Measurements from ENCODE around the gene C1orf210. TPM values are rescaled to one million over a fixed set of nuclear protein-coding genes. Genes with fewer than 3 reads are reported as not detected.

Gene C1orf210
- total and polyA plus RNA-seq, 2 of the 4 experiments (the other 2 are of a cell fraction), result not detected

DNA sequence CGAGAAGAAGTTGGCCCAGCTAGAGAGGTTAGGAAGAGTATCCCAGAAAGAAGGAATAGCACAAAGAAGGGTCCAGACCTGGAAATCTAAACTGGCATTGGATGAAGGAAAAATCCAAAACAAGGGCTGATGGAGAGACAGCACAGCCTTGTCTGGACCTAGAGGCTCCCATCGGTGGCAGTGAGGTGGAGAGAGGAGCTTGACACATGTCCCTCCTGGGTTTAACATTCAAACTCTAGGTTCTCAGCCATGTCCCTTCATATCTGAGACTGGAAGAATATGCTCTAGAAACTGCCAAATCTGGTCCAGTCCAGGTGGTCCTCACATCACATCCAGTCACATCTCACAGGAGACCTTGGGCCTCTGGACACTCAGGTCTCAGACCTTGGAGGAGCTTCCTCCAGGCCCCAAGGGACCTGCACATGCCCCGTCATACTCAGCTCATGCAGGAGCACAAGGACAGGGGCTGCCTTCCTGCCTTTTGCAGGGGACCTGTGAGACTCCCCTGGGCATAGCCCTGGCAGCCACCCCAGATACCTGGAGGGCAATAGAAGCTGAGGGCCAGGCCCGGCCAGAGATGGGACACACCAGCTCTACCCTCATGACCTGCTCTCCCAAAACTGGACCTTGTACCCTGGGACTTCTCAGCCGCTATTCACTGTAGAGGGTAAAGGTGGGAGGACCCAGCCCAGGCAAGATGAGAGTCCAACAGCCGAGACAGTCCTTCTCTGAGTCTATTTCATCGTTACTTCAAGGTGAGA, 8.1 kb downstream of the C1orf210 start:
- no peak overlapping the region for H2BK20ac ChIP-seq (ENCODE audit: low read depth, low read length)
- TF ChIP-seq BHLHE40 (IDR thresholded peaks at IDR 0.05; ENCODE audit: low read depth, low read length), result no peak
- TF ChIP-seq, protein P1, sequence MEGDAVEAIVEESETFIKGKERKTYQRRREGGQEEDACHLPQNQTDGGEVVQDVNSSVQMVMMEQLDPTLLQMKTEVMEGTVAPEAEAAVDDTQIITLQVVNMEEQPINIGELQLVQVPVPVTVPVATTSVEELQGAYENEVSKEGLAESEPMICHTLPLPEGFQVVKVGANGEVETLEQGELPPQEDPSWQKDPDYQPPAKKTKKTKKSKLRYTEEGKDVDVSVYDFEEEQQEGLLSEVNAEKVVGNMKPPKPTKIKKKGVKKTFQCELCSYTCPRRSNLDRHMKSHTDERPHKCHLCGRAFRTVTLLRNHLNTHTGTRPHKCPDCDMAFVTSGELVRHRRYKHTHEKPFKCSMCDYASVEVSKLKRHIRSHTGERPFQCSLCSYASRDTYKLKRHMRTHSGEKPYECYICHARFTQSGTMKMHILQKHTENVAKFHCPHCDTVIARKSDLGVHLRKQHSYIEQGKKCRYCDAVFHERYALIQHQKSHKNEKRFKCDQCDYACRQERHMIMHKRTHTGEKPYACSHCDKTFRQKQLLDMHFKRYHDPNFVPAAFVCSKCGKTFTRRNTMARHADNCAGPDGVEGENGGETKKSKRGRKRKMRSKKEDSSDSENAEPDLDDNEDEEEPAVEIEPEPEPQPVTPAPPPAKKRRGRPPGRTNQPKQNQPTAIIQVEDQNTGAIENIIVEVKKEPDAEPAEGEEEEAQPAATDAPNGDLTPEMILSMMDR (conservative IDR thresholded peaks at IDR 0.05; ENCODE audit: low read depth, low read length), result no peak
- TF ChIP-seq, protein P2, sequence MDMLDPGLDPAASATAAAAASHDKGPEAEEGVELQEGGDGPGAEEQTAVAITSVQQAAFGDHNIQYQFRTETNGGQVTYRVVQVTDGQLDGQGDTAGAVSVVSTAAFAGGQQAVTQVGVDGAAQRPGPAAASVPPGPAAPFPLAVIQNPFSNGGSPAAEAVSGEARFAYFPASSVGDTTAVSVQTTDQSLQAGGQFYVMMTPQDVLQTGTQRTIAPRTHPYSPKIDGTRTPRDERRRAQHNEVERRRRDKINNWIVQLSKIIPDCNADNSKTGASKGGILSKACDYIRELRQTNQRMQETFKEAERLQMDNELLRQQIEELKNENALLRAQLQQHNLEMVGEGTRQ (IDR thresholded peaks at IDR 0.05; ENCODE audit: low read depth, low read length), result no peak
- TF ChIP-seq RFX5 (IDR thresholded peaks at IDR 0.05; ENCODE audit: low read depth, low read length), result no peak
- no peak for TF ChIP-seq CHD1 (IDR thresholded peaks at IDR 0.05; ENCODE audit: low read depth, low read length)
- no peak for TF ChIP-seq RAD21 (IDR thresholded peaks at IDR 0.05; ENCODE audit: low read length)
- no peak for TF ChIP-seq NFE2L2 (IDR thresholded peaks at IDR 0.05; ENCODE audit: low read depth, low read length)
- no peak for TF ChIP-seq MAZ (IDR thresholded peaks at IDR 0.05; ENCODE audit: borderline replicate concordance, low read depth, low read length)
- no peak for TF ChIP-seq MXI1 (IDR thresholded peaks at IDR 0.05; ENCODE audit: borderline replicate concordance, low read depth, low read length)
- TF ChIP-seq POLR2A (IDR thresholded peaks at IDR 0.05; ENCODE audit: low read depth, low read length), result no peak
- no peak overlapping the region for H3K4me2 ChIP-seq (ENCODE audit: low read depth, low read length)
- WGBS, 2 experiments (ENCODE audit: extremely low coverage in 2 of 2, insufficient read length in 1 of 2), result 80% methylated on average over 2 of the region's 7 CpGs; no CpG with 5 or more reads in 1 of the 2 experiments
- no peak for DNase-seq
- no peak overlapping the region for H4K5ac ChIP-seq (ENCODE audit: low read depth, low read length)
- no peak overlapping the region for H2AK5ac ChIP-seq (ENCODE audit: low read depth, low read length)
- in situ Hi-C loops (cut with MboI; ENCODE audit: low sequenced_read_pairs) (no loop called here), intact Hi-C loops (cut with micrococcal nuclease) (no loop called here), dilution Hi-C loops (cut with HindIII; ENCODE audit: low sequenced_read_pairs, unreplicated experiment) (no loop called here)
- BruUV-seq (replicated peaks), result no TSS peak
- no peak overlapping the region for H3K9ac ChIP-seq (ENCODE audit: low read depth, low read length)
- POLR2A ChIA-PET (ENCODE audit: unreplicated experiment), result no interaction called here
- H3K4me1 ChIP-seq (ENCODE audit: control insufficient read depth, insufficient read depth, low read length), result 0 out of 2 replicates have a peak, but pooled peaks cover 2% of the 10 kb centered on the region
- H3K9me1 ChIP-seq (ENCODE audit: insufficient read depth, low read length), result no peaks in the 10 kb centered on the region; the same call in 1 of the 2 replicates
- H2BK5ac ChIP-seq (ENCODE audit: low read depth, low read length, poor library complexity, severe bottlenecking), result no peak overlapping the region
- H3K18ac ChIP-seq (ENCODE audit: low read depth, low read length), result no peak overlapping the region
- ATAC-seq (ENCODE audit: low read depth), result no peak
- H4K91ac ChIP-seq (ENCODE audit: insufficient read depth, low read depth, low read length), result no peak overlapping the region
- H3K27ac ChIP-seq (ENCODE audit: insufficient read depth, low read length), result no peak overlapping the region
- no peaks in the 10 kb centered on the region for H4K20me1 ChIP-seq (ENCODE audit: insufficient read depth, low read length)
- no peaks in the 10 kb centered on the region for H3K9me3 ChIP-seq (ENCODE audit: control insufficient read depth, insufficient read depth, low read length)
- no peak overlapping the region for H2BK15ac ChIP-seq (ENCODE audit: low read depth, low read length)
- no peak overlapping the region for H3K14ac ChIP-seq (replicated peaks; ENCODE audit: low read depth, low read length)
- H2BK120ac ChIP-seq (ENCODE audit: low read depth, low read length), result no peak overlapping the region
- no peak overlapping the region for H2AFZ ChIP-seq (replicated peaks; ENCODE audit: low read length, poor library complexity)
- no peak overlapping the region for H3K56ac ChIP-seq (ENCODE audit: extremely low read depth, insufficient read depth, low read length)
- H2AK9ac ChIP-seq (replicated peaks; ENCODE audit: low read depth, low read length, poor library complexity), result no peak overlapping the region
- peaks cover 19% of the 10 kb centered on the region for H3K27me3 ChIP-seq (ENCODE audit: control insufficient read depth, insufficient read depth, low read length)
- H3K36me3 ChIP-seq (ENCODE audit: control insufficient read depth, insufficient read depth, low read length), result no peaks in the 10 kb centered on the region
- no peak overlapping the region for H3K4me3 ChIP-seq (ENCODE audit: insufficient read depth, low read depth, low read length)
- no peak overlapping the region for H4K8ac ChIP-seq (ENCODE audit: low read depth in 2 of 2, low read length in 2 of 2)
- no peaks in the 10 kb centered on the region for H3K79me1 ChIP-seq (ENCODE audit: low read depth in 1 of 2, low read length in 2 of 2)
- no peak overlapping the region for H3K4ac ChIP-seq (ENCODE audit: low read depth, low read length)
- no peak overlapping the region for H3K23ac ChIP-seq (ENCODE audit: low read depth, low read length)
- CTCF ChIA-PET, result no interaction called here
